ENCODE measurements around the gene ABHD17A.
A peak's percentile ranks its signal among the peaks of the same experiment; 100 is the strongest.

ABHD17A gene

DNA sequence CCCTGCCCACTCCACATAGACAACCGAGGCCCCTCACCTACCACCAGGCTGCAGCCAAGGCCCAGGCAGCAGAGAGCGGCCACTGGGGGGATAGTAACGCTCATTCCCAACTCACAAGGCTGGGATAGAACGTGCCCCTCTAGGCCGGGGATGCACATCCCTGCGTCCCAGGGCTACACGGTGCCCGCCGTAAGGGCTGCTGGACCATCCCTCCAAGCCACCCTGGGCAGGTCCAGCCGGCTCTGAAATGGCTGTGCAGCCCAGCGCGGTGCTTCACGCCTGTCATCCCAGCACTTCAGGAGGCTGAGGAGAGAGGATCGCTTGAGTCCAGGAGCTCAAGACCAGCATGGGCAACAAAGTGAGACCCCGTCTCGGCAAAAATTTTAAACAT, 40.2 kb downstream of the ABHD17A start:
- Histone ChIP-seq H2BK15ac (ENCODE audit: low read depth, poor library complexity, severe bottlenecking) (no peak overlapping the region), H3K79me1 (replicated peaks; ENCODE audit: low read length, poor library complexity, severe bottlenecking) (peaks cover 4% of the 10 kb centered on the region), H2BK5ac (ENCODE audit: low read depth, low read length, poor library complexity, severe bottlenecking) (no peak overlapping the region), H3K4me1 (ENCODE audit: control insufficient read depth, insufficient read depth, low read depth, low read length) (peaks cover 30% of the 10 kb centered on the region), H3K27me3 (ENCODE audit: control insufficient read depth in 1 of 2, insufficient read depth in 1 of 2, low read length in 2 of 2) (no peaks in the 10 kb centered on the region), H3K9ac (ENCODE audit: low read length) (no peak overlapping the region), H3K36me3 (ENCODE audit: control insufficient read depth in 1 of 2, insufficient read depth in 2 of 2, low read depth in 1 of 2, low read length in 2 of 2) (peaks cover 0 to 41% of the 10 kb centered on the region in 2 experiments), H3K4me3 (ENCODE audit: insufficient read depth in 1 of 2, low read depth in 1 of 2, low read length in 2 of 2) (no peak overlapping the region), H2AFZ (ENCODE audit: low read depth, low read length) (no peak overlapping the region), H4K91ac (ENCODE audit: low read length) (no peak overlapping the region), H3K18ac (ENCODE audit: low read depth in 1 of 2, low read length in 2 of 2) (no peak overlapping the region), H4K8ac (ENCODE audit: low read length) (no peak overlapping the region), H3K27ac (ENCODE audit: low read length, poor library complexity, severe bottlenecking) (no peak overlapping the region), H2AK5ac (ENCODE audit: low read length, severe bottlenecking) (no peak overlapping the region), H3K9me3 (ENCODE audit: control insufficient read depth, low read length) (no peaks in the 10 kb centered on the region), H3K14ac (ENCODE audit: low read length in 2 of 2) (no peak overlapping the region), H3K4me2 (ENCODE audit: low read length, poor library complexity, severe bottlenecking) (no peak overlapping the region), H3K4ac (ENCODE audit: low read depth in 1 of 2, low read length in 2 of 2) (no peak overlapping the region), H3K23ac (ENCODE audit: low read length in 2 of 2) (no peak overlapping the region), H2BK12ac (ENCODE audit: low read length in 2 of 2) (no peak overlapping the region), H2BK120ac (ENCODE audit: low read depth, low read length) (no peak overlapping the region)
- DNase-seq = no peak
- WGBS = 96% methylated on average over 16 of the region's 16 CpGs

DNA sequence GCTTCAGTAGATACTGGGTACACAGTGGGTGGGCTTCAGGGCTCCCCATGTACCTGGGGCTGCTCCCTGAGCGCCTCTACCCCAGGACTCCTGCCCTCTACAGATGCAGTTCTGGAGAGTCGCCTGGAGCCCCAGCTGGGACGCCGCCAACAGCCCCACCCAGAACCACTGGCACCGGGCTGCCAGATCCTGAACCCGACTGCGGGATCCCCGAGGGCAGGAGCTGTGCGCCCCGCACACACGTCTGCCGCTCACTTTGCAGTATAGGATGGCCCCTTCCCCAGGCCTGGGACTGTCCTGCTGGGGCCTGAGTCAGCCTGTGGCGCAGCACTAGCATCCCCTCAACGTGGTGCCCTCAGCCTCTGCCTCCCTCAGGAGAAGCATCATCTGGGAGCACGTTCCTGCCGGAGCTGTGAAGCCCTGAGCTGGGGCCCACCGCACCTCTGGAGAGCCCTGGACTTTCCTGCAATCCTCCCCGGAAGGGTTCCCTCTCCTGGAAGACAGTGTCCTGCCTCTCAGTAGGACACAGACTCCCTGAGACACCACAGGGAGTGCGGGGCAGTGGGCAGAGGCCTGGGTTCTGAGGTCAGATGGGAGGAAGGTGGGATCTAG, 40.7 kb downstream of the ABHD17A start:
- Histone ChIP-seq H3K4me1 (ENCODE audit: control insufficient read depth, insufficient read depth, low read depth, low read length) (peaks cover 33% of the 10 kb centered on the region), H3K4me3 (ENCODE audit: insufficient read depth in 1 of 2, low read depth in 1 of 2, low read length in 2 of 2) (no peak overlapping the region), H2BK120ac (ENCODE audit: low read depth, low read length) (no peak overlapping the region), H3K9me3 (ENCODE audit: control insufficient read depth, low read length) (no peaks in the 10 kb centered on the region), H4K91ac (ENCODE audit: low read length) (no peak overlapping the region), H3K9ac (ENCODE audit: low read length) (peak overlapping the region; percentile 26), H3K23ac (ENCODE audit: low read length in 2 of 2) (no peak overlapping the region), H2BK15ac (ENCODE audit: low read depth, poor library complexity, severe bottlenecking) (no peak overlapping the region), H3K27ac (ENCODE audit: low read length, poor library complexity, severe bottlenecking) (no peak overlapping the region), H3K36me3 (ENCODE audit: control insufficient read depth in 1 of 2, insufficient read depth in 2 of 2, low read depth in 1 of 2, low read length in 2 of 2) (peaks cover 0 to 43% of the 10 kb centered on the region in 2 experiments), H2AFZ (ENCODE audit: low read depth, low read length) (no peak overlapping the region), H3K18ac (ENCODE audit: low read depth in 1 of 2, low read length in 2 of 2) (no peak overlapping the region), H3K27me3 (ENCODE audit: control insufficient read depth in 1 of 2, insufficient read depth in 1 of 2, low read length in 2 of 2) (no peaks in the 10 kb centered on the region), H2BK5ac (ENCODE audit: low read depth, low read length, poor library complexity, severe bottlenecking) (no peak overlapping the region), H3K79me1 (replicated peaks; ENCODE audit: low read length, poor library complexity, severe bottlenecking) (peaks cover 4% of the 10 kb centered on the region), H4K8ac (ENCODE audit: low read length) (no peak overlapping the region), H3K4me2 (ENCODE audit: low read length, poor library complexity, severe bottlenecking) (no peak overlapping the region), H2BK12ac (ENCODE audit: low read length in 2 of 2) (no peak overlapping the region), H2AK5ac (ENCODE audit: low read length, severe bottlenecking) (no peak overlapping the region), H3K4ac (ENCODE audit: low read depth in 1 of 2, low read length in 2 of 2) (no peak overlapping the region), H3K14ac (ENCODE audit: low read length in 2 of 2) (no peak overlapping the region)
- no peak for DNase-seq
- 97% methylated on average over 19 of the region's 19 CpGs for WGBS

DNA sequence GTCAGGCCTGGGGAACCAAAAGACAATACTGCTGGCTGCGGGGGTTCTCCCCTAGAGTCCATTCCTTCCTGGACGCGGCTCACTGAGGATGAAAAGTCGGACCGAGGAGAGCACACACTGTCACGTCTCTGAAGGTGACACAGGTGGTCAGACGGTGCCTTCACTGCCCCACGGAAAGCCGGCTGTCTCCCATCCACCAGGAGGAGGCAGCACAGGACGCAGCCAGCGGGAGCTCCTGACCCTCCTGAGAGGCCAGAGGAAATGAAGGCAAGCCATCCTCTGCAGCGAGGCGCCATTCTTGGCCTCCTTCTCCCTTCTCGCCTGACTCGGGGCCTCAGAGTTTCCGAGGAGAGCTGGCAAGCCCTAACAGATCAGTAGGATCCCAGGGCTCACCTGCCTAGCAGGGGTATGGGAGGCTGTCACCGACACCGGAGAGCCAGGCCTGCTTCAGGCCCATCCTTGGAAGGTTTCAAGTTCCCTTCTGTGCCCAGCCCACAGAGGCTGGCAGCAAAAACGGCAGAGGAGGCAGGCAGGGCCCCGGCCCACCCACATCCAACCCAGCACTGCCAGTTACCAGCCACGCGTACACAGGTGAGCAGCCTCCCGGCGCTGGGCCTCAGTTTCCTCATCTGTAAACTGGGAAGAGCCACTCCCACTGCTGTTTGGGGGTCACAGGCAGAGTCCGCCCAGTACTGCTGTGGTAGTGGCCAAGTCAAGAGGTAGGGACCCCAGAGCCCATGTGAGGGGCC, 41.5 kb downstream of the ABHD17A start:
- Histone ChIP-seq H3K4me3 (ENCODE audit: insufficient read depth in 1 of 2, low read depth in 1 of 2, low read length in 2 of 2) (no peak overlapping the region), H2BK15ac (ENCODE audit: low read depth, poor library complexity, severe bottlenecking) (no peak overlapping the region), H2BK12ac (ENCODE audit: low read length in 2 of 2) (no peak overlapping the region), H2BK5ac (ENCODE audit: low read depth, low read length, poor library complexity, severe bottlenecking) (no peak overlapping the region), H3K14ac (ENCODE audit: low read length in 2 of 2) (no peak overlapping the region), H3K9ac (ENCODE audit: low read length) (peak overlapping the region; percentile 26), H3K4me2 (ENCODE audit: low read length, poor library complexity, severe bottlenecking) (no peak overlapping the region), H3K4ac (ENCODE audit: low read depth in 1 of 2, low read length in 2 of 2) (no peak overlapping the region), H2AK5ac (ENCODE audit: low read length, severe bottlenecking) (no peak overlapping the region), H2AFZ (ENCODE audit: low read depth, low read length) (no peak overlapping the region), H3K18ac (ENCODE audit: low read depth in 1 of 2, low read length in 2 of 2) (no peak overlapping the region), H3K9me3 (ENCODE audit: control insufficient read depth, low read length) (no peaks in the 10 kb centered on the region), H3K23ac (ENCODE audit: low read length in 2 of 2) (no peak overlapping the region), H3K4me1 (ENCODE audit: control insufficient read depth, insufficient read depth, low read depth, low read length) (peaks cover 33% of the 10 kb centered on the region), H3K36me3 (ENCODE audit: control insufficient read depth in 1 of 2, insufficient read depth in 2 of 2, low read depth in 1 of 2, low read length in 2 of 2) (peaks cover 0 to 50% of the 10 kb centered on the region in 2 experiments), H3K27ac (ENCODE audit: low read length, poor library complexity, severe bottlenecking) (no peak overlapping the region), H3K79me1 (replicated peaks; ENCODE audit: low read length, poor library complexity, severe bottlenecking) (peaks cover under 1% of the 10 kb centered on the region), H3K27me3 (ENCODE audit: control insufficient read depth in 1 of 2, insufficient read depth in 1 of 2, low read length in 2 of 2) (no peaks in the 10 kb centered on the region), H4K8ac (ENCODE audit: low read length) (no peak overlapping the region), H4K91ac (ENCODE audit: low read length) (no peak overlapping the region), H2BK120ac (ENCODE audit: low read depth, low read length) (no peak overlapping the region)
- DNase-seq = no peak
- WGBS = 90% methylated on average over 25 of the region's 25 CpGs

- no peak for DNase-seq
- Histone ChIP-seq H4K8ac (ENCODE audit: low read length) (no peak overlapping the region), H2AFZ (ENCODE audit: low read depth, low read length) (no peak overlapping the region), H4K91ac (ENCODE audit: low read length) (no peak overlapping the region), H3K4me1 (ENCODE audit: control insufficient read depth, insufficient read depth, low read depth, low read length) (peaks cover 33% of the 10 kb centered on the region), H2BK12ac (ENCODE audit: low read length in 2 of 2) (no peak overlapping the region), H3K14ac (ENCODE audit: low read length in 2 of 2) (no peak overlapping the region), H3K79me1 (replicated peaks; ENCODE audit: low read length, poor library complexity, severe bottlenecking) (no peaks in the 10 kb centered on the region), H2BK5ac (ENCODE audit: low read depth, low read length, poor library complexity, severe bottlenecking) (no peak overlapping the region), H2BK120ac (ENCODE audit: low read depth, low read length) (no peak overlapping the region), H3K4ac (ENCODE audit: low read depth in 1 of 2, low read length in 2 of 2) (no peak overlapping the region), H2AK5ac (ENCODE audit: low read length, severe bottlenecking) (no peak overlapping the region), H3K23ac (ENCODE audit: low read length in 2 of 2) (no peak overlapping the region), H3K9ac (ENCODE audit: low read length) (no peak overlapping the region), H3K9me3 (ENCODE audit: control insufficient read depth, low read length) (no peaks in the 10 kb centered on the region), H3K27ac (ENCODE audit: low read length, poor library complexity, severe bottlenecking) (no peak overlapping the region), H3K18ac (ENCODE audit: low read depth in 1 of 2, low read length in 2 of 2) (no peak overlapping the region), H3K4me3 (ENCODE audit: insufficient read depth in 1 of 2, low read depth in 1 of 2, low read length in 2 of 2) (no peak overlapping the region), H3K4me2 (ENCODE audit: low read length, poor library complexity, severe bottlenecking) (no peak overlapping the region), H2BK15ac (ENCODE audit: low read depth, poor library complexity, severe bottlenecking) (no peak overlapping the region), H3K36me3 (ENCODE audit: control insufficient read depth in 1 of 2, insufficient read depth in 2 of 2, low read depth in 1 of 2, low read length in 2 of 2) (peaks cover 0 to 50% of the 10 kb centered on the region in 2 experiments), H3K27me3 (ENCODE audit: control insufficient read depth in 1 of 2, insufficient read depth in 1 of 2, low read length in 2 of 2) (no peaks in the 10 kb centered on the region)
- 94% methylated on average over 22 of the region's 22 CpGs for WGBS
Measured at GRCh38 chr19:1843116-1843515, 42.2 kb downstream of the ABHD17A start.
